Heart left ventricle (tissue), 13 donors: ENCODE results near the gene LIN37.

Experiments used
- POLR2A ChIP-seq, 2 donors: fragments of 450-650 bp; IDR thresholded peaks; one replicate each; pipeline ENCODE4 v1.6.1; 2017; ENCODE audit warnings: antibody characterized with exemption in 2 of 2, mild to moderate bottlenecking in 2 of 2, moderate library complexity in 2 of 2
- TF ChIP-seq, protein P1 (sequence below), 12 donors: fragments of 200-600 bp; sonication (generic) in 4 of 12; IDR thresholded peaks; one replicate each; pipeline versions ENCODE4 v1.5.0 to v1.8.0; 2018 to 2022; ENCODE audit warnings: antibody characterized with exemption in 12 of 12, mild to moderate bottlenecking in 5 of 12
- donor health status: ischemic (EF 13 %, LVEDD 7.1; RV severe dilation, severe dysfunction).
- donor health status: DM: no; HTN: yes; CAD: no.
- donor health status: DM: no; HTN: no; CAD: no.
- donor health status: ischemic (EF 25% LVEDD 6.9; RV normal size, moderate dysfunction).
- donor health status: ischemic (EF 25% LVEDD 5.7; RV mildly dilated, moderate dysfunction).
- donor health status: ischemic (EF 35%, LVEDD 5.7; RV mildly dilated, moderate dysfunction).
- donor health status: nonischemic (EF 11% LVEDD 7.7; RV severe dilation, severe dysfunction).
- donor health status: DM: yes; HTN: yes; CAD: no.
- donor health status: PGD.
- donor health status: ischemic (EF 29% LVEDD 5.4; RV normal size, mild dysfunction).
- donor health status: nonischemic (EF 23%, LVEDD 6.1; RV moderate dilation, normal function).

DNA sequence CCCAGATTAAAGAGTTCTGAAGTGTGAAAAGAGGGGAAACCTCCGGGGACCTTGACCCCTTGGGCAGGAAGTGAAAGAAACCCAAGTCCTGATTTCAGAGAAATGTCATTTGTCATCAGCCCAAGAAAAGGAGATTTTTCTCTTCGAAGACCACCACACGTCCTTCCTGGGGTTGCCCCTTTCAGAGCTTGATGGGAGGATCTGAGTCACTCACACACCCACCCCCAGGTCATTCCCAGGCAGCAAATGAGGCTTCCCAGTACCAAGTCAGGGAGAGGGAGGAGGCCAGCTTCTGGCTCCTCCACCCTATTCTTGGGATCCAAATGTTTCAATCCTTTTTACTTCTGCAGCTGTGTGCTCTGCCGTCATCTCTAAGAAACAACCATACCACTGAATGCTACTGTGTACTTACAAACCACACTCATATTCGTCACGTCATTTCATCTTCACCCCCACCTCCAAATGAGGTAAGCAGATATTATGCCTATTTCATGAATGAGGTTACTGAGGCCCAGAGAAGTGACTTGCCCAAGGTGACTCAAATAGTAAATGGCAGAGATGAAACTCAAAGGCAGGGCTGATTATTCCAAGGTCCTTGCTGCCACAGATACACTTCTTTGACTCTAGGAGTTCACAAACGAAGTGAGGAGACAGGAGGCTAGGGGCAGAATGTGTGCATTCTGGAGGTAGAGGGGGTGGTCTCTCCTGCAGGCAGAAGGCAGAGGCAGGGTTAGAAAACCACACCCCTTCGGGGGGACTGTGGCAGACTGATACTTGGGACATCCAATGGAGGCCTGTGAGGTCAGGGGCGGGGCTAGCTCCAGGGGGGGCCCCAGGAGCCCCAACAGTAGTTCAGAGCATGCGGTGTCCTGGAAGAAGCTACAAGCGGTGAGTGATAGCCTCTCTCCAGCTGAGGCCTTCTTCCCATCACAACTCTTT lies 35.5 kb upstream of the LIN37 start:
- TF ChIP-seq POLR2A (IDR thresholded peaks at IDR 0.05) = no peak
- TF ChIP-seq, protein P1, sequence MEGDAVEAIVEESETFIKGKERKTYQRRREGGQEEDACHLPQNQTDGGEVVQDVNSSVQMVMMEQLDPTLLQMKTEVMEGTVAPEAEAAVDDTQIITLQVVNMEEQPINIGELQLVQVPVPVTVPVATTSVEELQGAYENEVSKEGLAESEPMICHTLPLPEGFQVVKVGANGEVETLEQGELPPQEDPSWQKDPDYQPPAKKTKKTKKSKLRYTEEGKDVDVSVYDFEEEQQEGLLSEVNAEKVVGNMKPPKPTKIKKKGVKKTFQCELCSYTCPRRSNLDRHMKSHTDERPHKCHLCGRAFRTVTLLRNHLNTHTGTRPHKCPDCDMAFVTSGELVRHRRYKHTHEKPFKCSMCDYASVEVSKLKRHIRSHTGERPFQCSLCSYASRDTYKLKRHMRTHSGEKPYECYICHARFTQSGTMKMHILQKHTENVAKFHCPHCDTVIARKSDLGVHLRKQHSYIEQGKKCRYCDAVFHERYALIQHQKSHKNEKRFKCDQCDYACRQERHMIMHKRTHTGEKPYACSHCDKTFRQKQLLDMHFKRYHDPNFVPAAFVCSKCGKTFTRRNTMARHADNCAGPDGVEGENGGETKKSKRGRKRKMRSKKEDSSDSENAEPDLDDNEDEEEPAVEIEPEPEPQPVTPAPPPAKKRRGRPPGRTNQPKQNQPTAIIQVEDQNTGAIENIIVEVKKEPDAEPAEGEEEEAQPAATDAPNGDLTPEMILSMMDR (IDR thresholded peaks at IDR 0.05) = no peak
